Activated naive CD8-positive, alpha-beta T cell (primary cell): ENCODE results near the gene IFNL4.
"Not testable (repeated sequence)": the region's sequence is repeated elsewhere in the genome, so short reads cannot be mapped to it uniquely, and the experiment has no call there.

Experiments
- H3K27ac Mint-ChIP-seq: one replicate; pipeline ENCODE4 v1.8.0; 2021; ENCODE audit warnings: mixed read lengths
- H3K27me3 Mint-ChIP-seq: one replicate; pipeline ENCODE4 v1.8.0; 2021; ENCODE audit warnings: mixed read lengths
- H3K36me3 Mint-ChIP-seq: one replicate; pipeline ENCODE4 v1.8.0; 2021; ENCODE audit warnings: mixed read lengths
- H3K4me1 Mint-ChIP-seq: one replicate; pipeline ENCODE4 v1.8.0; 2021; ENCODE audit warnings: low read depth, mixed read lengths
- H3K4me3 Mint-ChIP-seq: one replicate; pipeline ENCODE4 v1.8.0; 2021; ENCODE audit warnings: mild to moderate bottlenecking, mixed read lengths
- H3K9me3 Mint-ChIP-seq: one replicate; pipeline ENCODE4 v1.8.0; 2021; ENCODE audit warnings: low read depth, mixed read lengths

IFNL4 gene

GRCh38 chr19:39217094-39217493 is 31.6 kb downstream of the IFNL4 start:
- Mint-ChIP-seq H3K4me1 (no peaks in the 10 kb centered on the region), H3K4me3 (no peak overlapping the region), H3K27me3 (peaks cover 14% of the 10 kb centered on the region), H3K27ac (no peak overlapping the region), H3K36me3 (peaks cover 4% of the 10 kb centered on the region), H3K9me3 (no peaks in the 10 kb centered on the region)

- not testable (repeated sequence) for H3K4me1 Mint-ChIP-seq, H3K27me3 Mint-ChIP-seq, H3K36me3 Mint-ChIP-seq, H3K27ac Mint-ChIP-seq, H3K4me3 Mint-ChIP-seq, H3K9me3 Mint-ChIP-seq
These were observed 33.3 kb downstream of the IFNL4 start for GRCh38 chr19:39215323-39215722.

- H3K27ac Mint-ChIP-seq: no peak overlapping the region
- H3K36me3 Mint-ChIP-seq: peaks cover 4% of the 10 kb centered on the region
- H3K4me3 Mint-ChIP-seq: no peak overlapping the region
- H3K4me1 Mint-ChIP-seq: no peaks in the 10 kb centered on the region
- peaks cover 5% of the 10 kb centered on the region for H3K27me3 Mint-ChIP-seq
- H3K9me3 Mint-ChIP-seq: no peaks in the 10 kb centered on the region
These were observed 36.3 kb downstream of the IFNL4 start for GRCh38 chr19:39212375-39212742.

GRCh38 chr19:39211731-39212374 is 36.8 kb downstream of the IFNL4 start:
- Mint-ChIP-seq H3K9me3 (no peaks in the 10 kb centered on the region), H3K27me3 (peaks cover under 1% of the 10 kb centered on the region), H3K36me3 (no peaks in the 10 kb centered on the region), H3K4me1 (no peaks in the 10 kb centered on the region), H3K27ac (no peak overlapping the region), H3K4me3 (no peak overlapping the region)

- H3K4me3 Mint-ChIP-seq: no peak overlapping the region
- no peaks in the 10 kb centered on the region for H3K36me3 Mint-ChIP-seq
- no peaks in the 10 kb centered on the region for H3K4me1 Mint-ChIP-seq
- H3K27me3 Mint-ChIP-seq: peaks cover 5% of the 10 kb centered on the region
- H3K9me3 Mint-ChIP-seq: no peaks in the 10 kb centered on the region
- no peak overlapping the region for H3K27ac Mint-ChIP-seq
These were observed 39.5 kb downstream of the IFNL4 start for GRCh38 chr19:39209196-39209595.

GRCh38 chr19:39208175-39208795 is 40.4 kb downstream of the IFNL4 start:
- Mint-ChIP-seq H3K4me3 (no peak overlapping the region), H3K27ac (no peak overlapping the region), H3K36me3 (no peaks in the 10 kb centered on the region), H3K27me3 (peaks cover 5% of the 10 kb centered on the region), H3K9me3 (no peaks in the 10 kb centered on the region), H3K4me1 (peaks cover under 1% of the 10 kb centered on the region)

- Mint-ChIP-seq H3K4me3 (no peak overlapping the region), H3K36me3 (no peaks in the 10 kb centered on the region), H3K27ac (no peak overlapping the region), H3K9me3 (no peaks in the 10 kb centered on the region), H3K4me1 (peaks cover 2% of the 10 kb centered on the region), H3K27me3 (peaks cover 10% of the 10 kb centered on the region)
These were observed 41.3 kb downstream of the IFNL4 start for GRCh38 chr19:39207293-39207836.

- no peaks in the 10 kb centered on the region for H3K36me3 Mint-ChIP-seq
- H3K9me3 Mint-ChIP-seq: no peaks in the 10 kb centered on the region
- H3K4me3 Mint-ChIP-seq: no peak overlapping the region
- peaks cover 16% of the 10 kb centered on the region for H3K27me3 Mint-ChIP-seq
- H3K27ac Mint-ChIP-seq: no peak overlapping the region
- peaks cover 2% of the 10 kb centered on the region for H3K4me1 Mint-ChIP-seq
These were observed 42.5 kb downstream of the IFNL4 start for GRCh38 chr19:39206122-39206521.

- peaks cover 2% of the 10 kb centered on the region for H3K4me1 Mint-ChIP-seq
- H3K4me3 Mint-ChIP-seq: no peak overlapping the region
- no peaks in the 10 kb centered on the region for H3K9me3 Mint-ChIP-seq
- H3K27me3 Mint-ChIP-seq: peaks cover 23% of the 10 kb centered on the region
- no peak overlapping the region for H3K27ac Mint-ChIP-seq
- H3K36me3 Mint-ChIP-seq: no peaks in the 10 kb centered on the region
These were observed 43.2 kb downstream of the IFNL4 start for GRCh38 chr19:39205449-39205764.

- Mint-ChIP-seq H3K9me3 (no peaks in the 10 kb centered on the region), H3K36me3 (no peaks in the 10 kb centered on the region), H3K27ac (no peak within 1 kb of the TSS), H3K4me1 (peaks cover 2% of the 10 kb centered on the region), H3K4me3 (no peak within 1 kb of the TSS), H3K27me3 (peaks cover 25% of the 10 kb centered on the region)
These were observed 45.0 kb downstream of the IFNL4 start, which contains the start of gene SYCN for GRCh38 chr19:39203372-39204341. Gene SYCN, minus strand, starts transcription at chr19:39204263. Its CDS starts 9 bp downstream, at chr19:39204254.

- H3K27ac Mint-ChIP-seq: no peak overlapping the region
- H3K36me3 Mint-ChIP-seq: no peaks in the 10 kb centered on the region
- H3K4me1 Mint-ChIP-seq: peaks cover 2% of the 10 kb centered on the region
- no peak overlapping the region for H3K4me3 Mint-ChIP-seq
- H3K9me3 Mint-ChIP-seq: no peaks in the 10 kb centered on the region
- H3K27me3 Mint-ChIP-seq: peaks cover 29% of the 10 kb centered on the region
These were observed 45.7 kb downstream of the IFNL4 start for GRCh38 chr19:39202998-39203355.

GRCh38 chr19:39200803-39201115 is 47.9 kb downstream of the IFNL4 start:
- peaks cover 37% of the 10 kb centered on the region for H3K27me3 Mint-ChIP-seq
- H3K27ac Mint-ChIP-seq: no peak overlapping the region
- no peaks in the 10 kb centered on the region for H3K36me3 Mint-ChIP-seq
- H3K4me3 Mint-ChIP-seq: no peak overlapping the region
- H3K4me1 Mint-ChIP-seq: peaks cover 15% of the 10 kb centered on the region
- H3K9me3 Mint-ChIP-seq: no peaks in the 10 kb centered on the region

- Mint-ChIP-seq H3K27ac (no peak overlapping the region), H3K9me3 (no peaks in the 10 kb centered on the region), H3K4me3 (no peak overlapping the region), H3K27me3 (peaks cover 38% of the 10 kb centered on the region), H3K4me1 (peaks cover 20% of the 10 kb centered on the region), H3K36me3 (no peaks in the 10 kb centered on the region)
These were observed 48.4 kb downstream of the IFNL4 start for GRCh38 chr19:39200066-39200802.

GRCh38 chr19:39199025-39199424 is 49.6 kb downstream of the IFNL4 start:
- Mint-ChIP-seq H3K27ac (no peak overlapping the region), H3K27me3 (peaks cover 39% of the 10 kb centered on the region), H3K36me3 (no peaks in the 10 kb centered on the region), H3K4me1 (peaks cover 25% of the 10 kb centered on the region), H3K4me3 (no peak overlapping the region), H3K9me3 (no peaks in the 10 kb centered on the region)

- Mint-ChIP-seq H3K27me3 (peaks cover 42% of the 10 kb centered on the region), H3K27ac (no peak overlapping the region)
These were observed 50.8 kb downstream of the IFNL4 start for GRCh38 chr19:39197808-39198207.

More at GRCh38 chr19:39197808-39198207, 50.8 kb downstream of the IFNL4 start:
- Mint-ChIP-seq H3K36me3 (no peaks in the 10 kb centered on the region), H3K4me3 (peak overlapping the region; percentile 81), H3K4me1 (peaks cover 22% of the 10 kb centered on the region), H3K9me3 (no peaks in the 10 kb centered on the region)
